Measurements from ENCODE around the gene CBX1.
"Not testable (repeated sequence)": the region's sequence is repeated elsewhere in the genome, so short reads cannot be mapped to it uniquely, and the experiment has no call there.

CBX1 gene

DNA sequence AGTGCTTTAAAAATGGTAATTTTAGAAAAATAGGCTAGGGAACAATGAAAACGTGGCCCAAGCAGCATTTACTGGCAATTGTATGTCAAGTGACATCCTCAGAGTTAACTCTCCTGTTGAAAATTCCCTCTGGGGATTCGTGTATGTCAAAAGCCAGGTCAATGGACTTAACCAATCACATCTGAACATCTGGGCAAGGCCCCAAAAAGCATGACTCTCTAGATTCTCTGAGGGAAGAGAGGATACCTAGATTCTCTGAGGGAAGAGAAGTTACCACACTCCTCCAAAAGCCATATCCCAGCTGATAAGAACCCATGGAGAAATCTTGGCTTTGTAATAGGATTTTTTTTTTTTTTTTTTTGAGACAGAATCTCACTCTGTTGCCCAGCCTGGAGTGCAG is 29.6 kb downstream of the CBX1 start:
- DNase-seq: no peak

DNA sequence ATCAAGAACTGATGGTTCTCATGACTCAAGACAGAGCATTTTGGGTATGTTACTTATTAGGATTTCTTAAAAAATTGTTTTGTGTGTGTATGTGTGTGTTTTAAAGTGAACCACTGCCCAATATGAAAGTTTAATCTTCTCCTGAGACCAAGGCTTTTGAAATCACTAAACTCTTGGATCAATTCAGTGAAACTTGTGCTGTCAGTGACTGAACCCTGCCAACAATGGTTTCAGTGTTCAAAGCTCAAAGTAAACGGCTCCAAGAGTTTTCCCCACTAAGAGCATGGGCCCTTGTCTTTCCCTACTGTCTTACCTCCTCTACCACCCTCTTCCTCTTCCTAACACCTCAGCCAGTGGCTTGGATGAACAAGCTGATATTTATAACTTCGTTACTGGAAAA is 31.1 kb downstream of the CBX1 start:
- no peak for DNase-seq

DNA sequence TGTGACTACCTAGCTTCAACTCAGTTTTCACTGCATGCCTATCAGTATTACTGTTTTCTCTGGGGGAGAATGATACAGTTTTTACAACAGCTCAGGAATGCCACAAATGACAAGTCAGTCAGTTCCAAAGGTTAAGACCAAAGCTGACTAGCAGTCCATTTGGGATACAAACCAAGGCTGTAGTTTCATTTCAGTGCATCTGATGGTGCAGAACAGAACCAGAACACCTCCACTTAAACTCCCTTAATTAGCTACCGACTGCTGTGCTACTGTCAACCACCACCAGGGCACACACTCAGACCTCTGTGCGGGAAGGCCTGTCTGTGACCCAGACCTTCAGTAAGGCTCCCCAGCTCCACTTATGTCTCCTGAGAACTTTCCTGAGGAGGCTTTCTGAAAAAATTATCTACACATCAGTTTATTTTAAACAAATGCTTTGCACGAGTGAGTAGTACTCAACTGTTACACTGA is 32.8 kb downstream of the CBX1 start:
- peak; percentile 24 for DNase-seq

DNA sequence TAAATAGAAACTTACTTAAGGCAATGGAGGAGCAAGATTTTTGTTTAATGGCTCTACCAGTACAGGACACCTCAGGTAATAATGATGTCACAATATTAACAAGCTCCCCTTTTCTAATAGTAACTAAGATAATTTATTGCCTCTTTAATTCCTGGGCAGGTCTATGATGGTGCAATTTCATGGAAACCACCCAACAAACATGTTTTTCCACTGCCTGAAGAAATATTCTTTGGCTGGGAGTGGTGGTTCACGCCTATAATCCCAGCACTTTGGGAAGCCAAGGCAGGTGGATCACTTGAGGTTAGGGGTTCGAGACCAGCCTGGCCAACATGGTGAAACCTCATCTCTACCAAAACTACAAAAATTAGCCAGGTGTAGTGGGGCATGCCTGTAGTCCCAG is 33.5 kb downstream of the CBX1 start:
- DNase-seq: not testable (repeated sequence)

DNA sequence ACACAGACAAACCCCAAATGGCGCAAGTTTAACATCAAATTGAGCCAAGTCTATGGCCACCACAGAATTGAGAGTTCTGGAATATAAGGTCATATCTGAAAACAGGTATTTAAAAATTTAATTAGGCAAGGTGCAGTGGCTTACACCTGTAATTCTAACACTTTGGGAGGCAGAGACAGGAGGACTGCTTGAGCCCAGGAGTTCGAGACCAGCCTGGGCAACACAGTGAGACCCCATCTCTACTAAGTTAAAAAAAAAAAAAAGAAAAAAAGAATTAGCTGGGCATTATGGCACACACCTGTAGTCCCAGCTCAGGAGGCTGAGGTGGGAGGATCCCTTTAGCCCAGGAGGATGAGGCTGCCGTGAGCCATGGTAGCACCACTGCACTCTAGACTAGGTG is 34.0 kb downstream of the CBX1 start:
- no peak for DNase-seq

DNA sequence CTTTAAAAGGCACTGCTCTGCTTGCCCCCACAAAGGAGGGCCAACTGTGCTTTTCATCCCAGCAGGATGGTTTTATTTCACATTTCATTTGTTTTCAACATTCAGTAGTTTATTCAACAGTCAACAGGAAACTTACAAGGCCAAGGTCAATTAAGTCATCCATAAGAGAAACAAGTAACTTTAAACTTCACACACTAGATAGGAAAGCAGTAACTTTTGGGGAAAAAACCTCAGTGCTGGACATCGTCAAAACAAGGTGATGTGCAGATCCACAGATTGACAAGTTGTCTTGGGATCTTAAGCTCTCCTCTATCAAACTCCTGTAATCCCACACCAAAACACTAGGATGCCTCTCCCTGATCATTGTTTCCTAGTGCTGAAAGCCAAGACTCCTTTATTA is 34.6 kb downstream of the CBX1 start:
- no peak for DNase-seq

DNA sequence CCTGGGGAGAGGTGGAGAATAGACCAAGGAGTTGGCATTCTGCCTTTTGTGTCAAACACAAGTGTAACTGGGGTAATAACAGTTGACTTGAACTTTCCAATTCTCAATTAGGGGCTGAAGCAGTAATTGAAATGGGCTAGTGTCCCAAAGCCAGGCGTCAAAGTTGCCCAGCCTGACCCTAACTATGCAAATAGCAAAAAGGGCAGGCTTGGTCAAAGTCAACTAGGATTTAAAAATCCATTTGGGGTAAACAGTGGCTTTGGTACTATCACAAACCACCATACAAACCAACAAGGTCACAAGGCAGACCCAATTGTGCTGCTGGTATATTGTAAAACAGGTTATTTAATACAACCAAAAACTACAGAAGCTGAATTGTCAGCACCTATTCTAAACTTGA is 35.1 kb downstream of the CBX1 start:
- DNase-seq: no peak

DNA sequence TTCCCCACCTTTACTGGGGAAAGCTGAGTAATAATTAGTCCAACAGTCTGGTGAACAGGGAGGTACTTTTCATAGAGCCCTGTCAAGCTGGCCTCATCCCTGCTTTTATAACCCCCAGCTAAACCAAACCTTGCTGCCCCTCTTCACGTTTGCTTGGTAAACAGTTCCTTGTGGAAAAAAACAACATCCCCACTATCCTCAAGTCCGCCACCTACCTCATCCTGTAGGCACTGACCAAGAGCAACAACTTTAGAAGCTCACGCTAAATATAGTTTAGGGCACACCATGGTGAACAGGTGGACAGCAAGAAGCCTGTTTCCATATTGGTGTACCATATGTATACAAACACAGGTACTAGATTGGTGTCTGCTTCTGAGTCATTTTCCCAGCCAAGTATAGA is 36.6 kb downstream of the CBX1 start:
- no peak for DNase-seq

DNA sequence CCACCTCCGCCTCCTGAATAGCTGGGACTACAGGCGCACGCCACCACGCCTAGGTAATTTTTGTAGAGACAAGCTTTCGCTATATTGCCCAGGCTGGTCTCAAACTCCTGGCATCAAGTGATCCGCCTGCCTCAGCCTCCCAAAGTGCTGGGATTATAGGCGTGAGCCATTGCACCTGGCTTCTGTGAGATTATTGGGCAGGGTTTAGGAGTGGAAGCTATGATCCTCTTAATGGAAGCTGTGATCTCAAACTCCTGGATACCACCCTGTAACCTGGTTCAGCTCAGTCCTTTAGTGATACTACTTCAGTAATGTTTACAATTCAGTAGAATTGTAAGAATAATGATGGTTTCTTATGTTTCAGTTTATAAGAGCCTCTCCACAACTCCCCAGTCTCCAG is 39.0 kb downstream of the CBX1 start:
- DNase-seq: no peak

DNA sequence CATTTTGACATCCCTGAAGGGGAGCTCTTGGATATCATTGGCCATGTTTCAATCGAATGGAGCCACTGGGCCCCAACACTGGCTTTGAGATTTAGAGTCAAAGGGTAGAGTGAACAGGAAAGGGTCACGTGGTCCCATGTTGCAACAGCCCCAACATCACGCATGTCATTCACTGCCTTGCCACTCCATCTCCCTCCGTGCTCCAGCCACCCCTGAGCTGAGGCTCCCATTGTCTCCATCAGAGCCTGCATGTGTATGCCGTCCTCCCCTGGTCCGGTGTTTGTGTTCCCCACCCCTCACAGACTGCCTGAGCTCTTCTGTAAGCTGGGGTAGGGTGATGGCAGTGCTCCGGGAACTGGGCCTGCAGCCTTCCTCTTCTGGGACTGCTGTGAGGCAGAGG is 41.0 kb downstream of the CBX1 start:
- no peak for DNase-seq

DNA sequence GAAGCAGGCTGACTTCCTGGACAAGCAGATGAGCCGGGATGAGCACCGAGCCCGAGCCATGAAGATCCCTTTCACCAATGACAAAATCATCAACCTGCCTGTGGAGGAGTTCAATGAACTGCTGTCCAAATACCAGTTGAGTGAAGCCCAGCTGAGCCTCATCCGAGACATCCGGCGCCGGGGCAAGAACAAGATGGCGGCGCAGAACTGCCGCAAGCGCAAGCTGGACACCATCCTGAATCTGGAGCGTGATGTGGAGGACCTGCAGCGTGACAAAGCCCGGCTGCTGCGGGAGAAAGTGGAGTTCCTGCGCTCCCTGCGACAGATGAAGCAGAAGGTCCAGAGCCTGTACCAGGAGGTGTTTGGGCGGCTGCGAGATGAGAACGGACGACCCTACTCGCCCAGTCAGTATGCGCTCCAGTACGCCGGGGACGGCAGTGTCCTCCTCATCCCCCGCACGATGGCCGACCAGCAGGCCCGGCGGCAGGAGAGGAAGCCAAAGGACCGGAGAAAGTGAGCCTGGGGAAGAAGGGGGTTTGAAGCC is 42.1 kb downstream of the CBX1 start:
- no peak for DNase-seq

DNA sequence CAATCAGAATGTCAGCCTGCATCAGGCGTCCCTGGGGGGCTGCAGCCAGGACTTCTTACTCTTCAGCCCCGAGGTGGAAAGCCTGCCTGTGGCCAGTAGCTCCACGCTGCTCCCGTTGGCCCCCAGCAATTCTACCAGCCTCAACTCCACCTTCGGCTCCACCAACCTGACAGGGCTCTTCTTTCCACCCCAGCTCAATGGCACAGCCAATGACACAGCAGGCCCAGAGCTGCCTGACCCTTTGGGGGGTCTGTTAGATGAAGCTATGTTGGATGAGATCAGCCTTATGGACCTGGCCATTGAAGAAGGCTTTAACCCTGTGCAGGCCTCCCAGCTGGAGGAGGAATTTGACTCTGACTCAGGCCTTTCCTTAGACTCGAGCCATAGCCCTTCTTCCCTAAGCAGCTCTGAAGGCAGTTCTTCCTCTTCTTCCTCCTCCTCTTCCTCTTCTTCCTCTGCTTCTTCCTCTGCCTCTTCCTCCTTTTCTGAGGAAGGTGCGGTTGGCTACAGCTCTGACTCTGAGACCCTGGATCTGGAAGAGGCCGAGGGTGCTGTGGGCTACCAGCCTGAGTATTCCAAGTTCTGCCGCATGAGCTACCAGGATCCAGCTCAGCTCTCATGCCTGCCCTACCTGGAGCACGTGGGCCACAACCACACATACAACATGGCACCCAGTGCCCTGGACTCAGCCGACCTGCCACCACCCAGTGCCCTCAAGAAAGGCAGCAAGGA is 42.7 kb downstream of the CBX1 start:
- no peak for DNase-seq

DNA sequence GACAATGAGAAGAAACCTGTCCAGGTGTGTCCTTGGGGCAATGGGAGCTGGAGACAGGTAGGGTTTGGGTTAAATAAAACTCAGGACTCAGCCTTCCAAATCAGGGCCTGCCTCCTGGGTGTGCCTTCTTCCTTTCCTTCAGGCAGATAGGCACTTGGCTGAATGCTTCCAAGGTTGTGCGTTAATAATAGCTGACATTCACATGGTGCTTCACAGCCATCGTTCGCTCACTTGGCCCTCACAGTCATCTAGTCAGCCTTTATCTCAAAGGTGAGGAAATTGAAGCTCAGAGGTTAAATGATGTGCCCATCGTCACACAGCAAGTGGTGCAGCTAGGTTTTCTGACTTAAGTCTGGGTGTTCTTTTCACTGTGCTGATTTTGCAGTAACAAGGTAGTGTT is 43.7 kb downstream of the CBX1 start:
- no peak for DNase-seq

DNA sequence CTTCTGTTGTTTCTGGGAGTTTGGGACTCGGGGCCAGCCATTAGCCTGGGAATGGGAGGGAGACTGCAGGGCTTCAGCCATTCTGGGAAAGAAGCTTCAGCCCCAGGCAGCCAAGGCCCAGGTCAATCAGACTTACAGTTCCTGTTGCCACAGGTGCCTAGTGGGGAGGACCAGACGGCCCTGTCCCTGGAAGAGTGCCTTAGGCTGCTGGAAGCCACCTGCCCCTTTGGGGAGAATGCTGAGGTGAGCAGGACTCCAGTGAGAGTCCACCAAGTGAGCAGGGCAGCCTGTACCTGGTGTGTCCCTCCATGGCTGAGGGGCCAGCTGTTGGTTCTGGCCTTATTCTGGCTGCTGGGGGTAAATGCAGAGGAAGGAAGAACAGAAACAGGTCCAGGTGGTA is 44.4 kb downstream of the CBX1 start:
- DNase-seq: no peak

DNA sequence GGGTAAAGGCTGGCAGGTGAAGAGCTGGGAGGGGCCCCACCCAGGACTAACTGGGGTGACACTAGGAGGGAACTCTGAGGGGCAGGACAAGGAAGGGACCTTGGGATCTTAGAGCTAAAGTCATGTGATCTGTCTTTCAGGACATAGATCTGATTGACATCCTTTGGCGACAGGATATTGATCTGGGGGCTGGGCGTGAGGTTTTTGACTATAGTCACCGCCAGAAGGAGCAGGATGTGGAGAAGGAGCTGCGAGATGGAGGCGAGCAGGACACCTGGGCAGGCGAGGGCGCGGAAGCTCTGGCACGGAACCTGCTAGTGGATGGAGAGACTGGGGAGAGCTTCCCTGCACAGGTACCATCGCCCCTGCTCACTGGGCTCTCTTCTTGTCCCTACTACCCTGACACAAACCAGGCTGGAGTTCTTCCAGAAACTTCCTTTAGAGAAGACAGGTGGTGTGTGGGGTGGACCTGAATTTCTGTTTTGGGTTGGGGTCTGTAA is 45.0 kb downstream of the CBX1 start:
- no peak for DNase-seq

DNA sequence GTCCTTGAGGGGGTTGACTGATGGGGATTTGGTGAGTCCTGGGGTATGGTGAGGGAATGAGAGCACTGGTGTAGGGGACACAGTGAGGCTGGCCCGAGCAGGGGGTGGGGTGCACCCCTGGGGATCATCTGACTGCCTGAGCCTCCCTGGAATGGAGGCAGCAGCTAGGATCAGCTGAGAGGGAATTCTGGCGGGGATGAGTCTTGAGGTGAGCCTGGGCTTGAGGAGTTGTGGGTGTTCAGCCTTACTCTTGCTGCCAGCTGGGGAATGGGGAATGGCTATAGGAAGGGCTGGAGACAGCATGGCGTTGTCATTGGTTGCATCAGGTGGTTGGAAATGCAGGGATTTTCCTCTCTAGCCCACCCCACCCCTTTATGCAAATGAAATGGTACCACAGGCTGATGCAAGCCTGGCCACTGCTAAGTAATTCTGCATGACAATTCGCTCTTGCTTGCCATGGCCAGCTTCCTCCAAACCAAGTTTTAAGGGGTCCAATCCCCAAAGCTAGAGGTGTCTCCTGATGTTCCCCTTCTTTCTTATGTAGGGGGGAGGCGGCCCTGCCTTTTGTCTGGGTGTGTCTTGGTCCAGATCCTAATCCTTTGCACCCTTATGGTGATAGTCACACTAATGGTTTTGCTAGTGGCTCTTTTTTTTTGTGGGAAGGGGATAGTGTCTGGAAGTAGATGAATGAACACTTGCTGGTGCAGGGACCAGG is 45.6 kb downstream of the CBX1 start:
- peak; percentile 49 for DNase-seq

DNA sequence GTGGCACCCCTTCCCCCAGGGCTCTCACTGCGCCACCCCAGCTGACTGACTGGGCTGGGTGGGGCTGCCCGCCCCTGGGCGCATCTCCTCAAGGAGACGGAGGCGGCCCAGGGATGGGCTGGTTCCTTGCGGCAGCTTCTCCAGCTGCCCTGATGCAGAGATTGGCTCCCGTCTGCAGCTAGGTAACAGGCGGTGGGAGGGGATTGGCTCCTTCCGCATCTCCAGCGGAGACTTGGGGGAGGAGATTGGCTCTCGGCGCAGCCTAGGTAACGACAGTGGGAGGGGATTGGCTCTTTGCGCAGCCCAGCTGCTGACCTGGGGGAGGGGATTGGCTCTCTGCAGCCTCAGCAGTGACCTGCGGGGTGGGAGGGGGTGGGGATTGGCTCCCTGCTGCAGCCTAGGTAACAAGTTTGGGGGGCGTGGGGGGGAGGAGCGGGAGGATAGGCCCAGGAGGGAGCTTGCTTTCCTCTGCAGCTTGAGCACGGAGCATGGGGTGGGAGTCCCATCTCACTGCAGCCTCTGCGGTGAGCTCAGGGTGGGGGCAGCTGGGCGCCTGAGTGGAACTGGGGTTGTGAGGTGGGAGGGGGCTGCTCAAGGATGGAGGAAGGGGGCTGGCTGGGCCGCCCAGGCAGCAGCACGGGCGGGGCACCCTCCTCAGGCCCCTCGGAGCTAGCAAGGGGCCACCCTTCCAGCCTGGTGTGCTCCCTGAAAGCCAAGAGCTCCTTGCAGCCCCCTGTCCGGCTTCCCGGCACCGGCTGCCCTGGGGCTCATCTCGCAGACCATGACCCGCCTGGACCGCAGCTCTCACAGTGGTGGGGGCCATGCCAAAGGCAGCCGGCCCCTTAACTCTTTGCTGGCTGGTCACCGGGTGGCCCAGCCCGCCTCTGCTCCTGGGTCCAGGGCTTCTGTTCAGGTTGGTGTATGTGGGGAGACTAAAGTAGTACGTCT is 46.8 kb downstream of the CBX1 start:
- DNase-seq: no peak

DNA sequence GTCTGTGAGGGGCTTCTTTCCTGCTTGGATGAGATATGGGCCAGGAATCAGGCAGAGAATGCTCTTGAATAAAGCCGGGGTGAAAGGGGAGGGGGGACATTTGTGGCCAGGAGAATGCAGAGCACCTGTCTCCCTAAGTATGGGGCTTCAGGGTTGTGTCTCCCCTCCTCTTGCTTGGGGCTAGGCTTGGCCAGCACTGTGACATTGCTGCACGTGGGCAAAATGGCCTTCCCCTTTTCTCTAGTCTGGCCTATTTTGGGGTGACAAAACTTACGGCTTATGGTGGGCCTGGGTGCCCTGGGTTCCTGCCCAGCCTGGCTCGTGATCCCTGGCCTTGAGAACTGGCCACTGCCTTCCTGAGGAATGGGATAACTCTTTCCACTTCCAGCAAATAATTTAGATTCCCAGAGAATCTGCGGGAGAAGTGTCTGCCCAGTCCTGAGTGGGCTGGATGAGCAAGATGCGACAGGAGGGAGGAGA is 47.5 kb downstream of the CBX1 start:
- DNase-seq: no peak

DNA sequence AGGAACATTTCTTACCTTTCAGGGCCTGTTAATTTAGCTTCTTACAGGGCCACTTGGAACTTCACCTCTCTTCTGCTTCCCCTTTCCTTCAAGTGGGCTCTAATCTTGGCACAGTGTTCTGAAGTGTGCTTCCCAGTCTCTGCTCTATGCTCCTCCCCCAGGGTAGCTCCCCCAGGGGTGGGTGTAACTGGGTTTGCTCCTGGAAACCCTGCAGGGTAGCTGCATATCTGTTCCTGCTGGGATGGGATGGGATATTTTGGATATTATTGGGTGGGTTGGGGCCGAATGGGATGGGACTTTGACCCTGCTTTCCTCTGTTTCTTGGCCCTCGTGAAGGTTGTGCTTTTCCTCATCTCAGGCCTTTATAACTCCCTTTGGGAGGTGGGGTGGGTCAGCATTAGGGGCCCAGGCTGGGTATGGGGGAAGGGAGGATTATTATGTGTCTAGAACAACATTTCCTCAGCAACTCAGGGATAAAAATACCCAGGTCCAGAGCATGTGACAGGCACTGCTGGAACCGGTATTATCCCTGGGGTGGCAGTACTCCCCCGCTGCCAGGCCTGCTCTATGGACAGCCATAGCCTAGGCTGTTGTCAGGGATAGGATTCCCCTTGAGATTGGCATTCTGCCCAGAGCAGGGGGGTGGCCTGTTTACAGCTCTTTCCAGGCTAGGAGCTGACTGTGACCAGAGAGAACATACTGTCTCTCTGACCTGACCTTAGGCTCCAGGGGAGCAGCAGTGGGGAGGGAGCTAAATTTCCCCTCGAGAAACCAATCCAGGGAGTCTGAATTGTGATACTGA is 48.1 kb downstream of the CBX1 start:
- DNase-seq: no peak

DNA sequence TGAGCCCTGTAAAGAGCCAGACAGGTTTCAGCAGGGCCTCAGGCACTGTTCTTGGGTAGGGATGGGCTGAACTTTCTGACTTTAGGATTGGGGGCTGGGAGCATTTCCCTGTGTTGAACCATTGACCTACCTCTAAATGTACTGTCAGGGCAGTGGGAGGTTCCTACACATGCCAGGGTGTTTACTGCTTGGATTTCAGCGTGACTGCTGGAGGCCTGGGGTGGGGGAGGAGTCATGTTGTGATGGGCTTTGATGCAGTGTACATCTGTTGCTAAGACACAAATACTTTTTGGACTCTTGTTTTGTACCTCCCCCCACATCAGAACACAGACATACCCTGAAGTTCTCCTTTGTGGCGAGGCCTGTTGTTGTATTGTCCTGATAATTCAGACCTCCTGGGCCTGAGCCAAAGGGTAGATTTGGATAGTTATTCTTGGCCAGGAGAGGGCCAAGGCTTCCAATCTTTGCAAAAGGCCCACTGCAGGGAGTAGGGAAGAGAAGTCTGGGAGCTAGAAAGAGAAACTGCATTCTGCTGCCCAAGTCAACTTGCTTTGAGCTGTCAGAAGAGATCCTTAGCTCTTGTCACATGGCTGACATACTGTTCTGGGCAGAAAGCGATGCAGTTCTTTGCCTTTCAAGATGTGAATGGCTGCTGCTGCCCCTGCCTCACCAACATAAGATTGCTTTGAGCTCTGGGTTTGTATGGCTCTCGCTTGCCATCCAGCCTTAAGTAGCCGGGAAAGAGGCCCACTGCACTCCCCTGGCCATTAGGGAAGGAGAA is 49.4 kb downstream of the CBX1 start:
- no peak for DNase-seq

DNA sequence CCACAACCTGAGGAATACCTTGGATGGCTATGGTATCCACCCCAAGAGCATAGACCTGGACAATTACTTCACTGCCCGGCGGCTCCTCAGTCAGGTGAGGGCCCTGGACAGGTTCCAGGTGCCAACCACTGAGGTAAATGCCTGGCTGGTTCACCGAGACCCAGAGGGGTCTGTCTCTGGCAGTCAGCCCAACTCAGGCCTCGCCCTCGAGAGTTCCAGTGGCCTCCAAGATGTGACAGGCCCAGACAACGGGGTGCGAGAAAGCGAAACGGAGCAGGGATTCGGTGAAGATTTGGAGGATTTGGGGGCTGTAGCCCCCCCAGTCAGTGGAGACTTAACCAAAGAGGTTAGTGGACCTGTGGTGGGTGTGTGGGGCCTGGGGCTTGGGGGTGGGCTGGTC is 50.0 kb downstream of the CBX1 start:
- no peak for DNase-seq

All from activated naive CD4-positive, alpha-beta T cell treated with anti-CD3 and anti-CD28 coated beads, Interleukin-2, amount 50 U/mL, for 16 hours (primary cell).